GM12878 (cell line): Measurements from ENCODE around the gene MALSU1. TPM values are rescaled to one million over a fixed set of nuclear protein-coding genes. Genes with fewer than 3 reads are reported as not detected.

Experiments
- ATAC-seq: fragments of 200-7000 bp; cut with Tn5 transposase; 3 replicates; pipeline ENCODE4 v1.9.1; 2020; ENCODE audit warnings: mild to moderate bottlenecking, moderate library complexity
- BruUV-seq: library from RNA; stranded (reverse); fragments of 400-500 nt; replicated peaks from 2 replicates; lab custom pipeline; 2021; lab: Mats Ljungman, UMichigan
- CTCF ChIA-PET: fragments of 300-600 bp; sonication (Branson Sonifier 250); formaldehyde crosslinking; extraction: SDS; loops from one replicate; lab custom pipeline; 2021; ENCODE audit warnings: inconsistent platforms; lab: Yijun Ruan, JAX
- POLR2A ChIA-PET: fragments of 350-600 bp; formaldehyde crosslinking; extraction: SDS; loops from one replicate; lab custom pipeline; 2021; ENCODE audit warnings: inconsistent platforms; lab: Charles Lee
- RAD21 ChIA-PET: fragments of 300-600 bp; sonication (Branson Sonifier 250); formaldehyde crosslinking; loops from one replicate; lab custom pipeline; 2023; ENCODE audit warnings: antibody characterized with exemption; ENCODE audit not compliant: unreplicated experiment; lab: Charles Lee
- SMC1A ChIA-PET: fragments of 300-600 bp; sonication (Branson Sonifier 250); formaldehyde crosslinking; loops from one replicate; lab custom pipeline; 2023; ENCODE audit not compliant: unreplicated experiment, uncharacterized antibody; lab: Charles Lee
- DNase-seq: peaks from one replicate; pipeline ENCODE4 v3.0.0-alpha.2; 2011; ENCODE audit warnings: low read depth, low spot score
- FAIRE-seq: peaks from 3 replicates; lab custom pipeline; 2011; peaks lifted over from hg19 to GRCh38; lab: Jason Lieb, UNC
- H2AFZ ChIP-seq: 2 replicates; pipeline ENCODE4 v1.6.0; 2011; ENCODE audit warnings: low read depth, low read length, control low read depth; ENCODE audit not compliant: control insufficient read depth
- H3K27ac ChIP-seq: 2 replicates; pipeline ENCODE4 v1.5.1; 2011; ENCODE audit warnings: control low read depth; ENCODE audit not compliant: control insufficient read depth, insufficient read depth
- H3K27me3 ChIP-seq, 2 experiments: replicated peaks in 1 of 2; 2 replicates each; pipeline versions ENCODE4 v1.6.0 to v1.6.1; 2011; ENCODE audit warnings: low read length in 1 of 2; ENCODE audit not compliant: control insufficient read depth in 2 of 2, insufficient read depth in 2 of 2
- H3K36me3 ChIP-seq, 2 experiments: 2 replicates each; pipeline ENCODE4 v1.5.1; 2011; ENCODE audit warnings: low read length in 1 of 2; ENCODE audit not compliant: control insufficient read depth in 2 of 2, insufficient read depth in 2 of 2
- H3K4me1 ChIP-seq: 2 replicates; pipeline ENCODE4 v1.6.1; 2011; ENCODE audit warnings: mild to moderate bottlenecking, low read length, moderate library complexity, mixed read lengths; ENCODE audit not compliant: control insufficient read depth, insufficient read depth
- H3K4me2 ChIP-seq: 2 replicates; pipeline ENCODE4 v1.6.0; 2011; ENCODE audit warnings: control low read depth; ENCODE audit not compliant: control insufficient read depth, insufficient read depth
- H3K4me3 ChIP-seq: fragments of 200-600 bp; sonication (generic); 2 replicates; pipeline ENCODE4 v1.5.1; 2016
- H3K79me2 ChIP-seq: 2 replicates; pipeline ENCODE4 v1.6.0; 2011; ENCODE audit warnings: low read length; ENCODE audit not compliant: control insufficient read depth, insufficient read depth
- H3K9ac ChIP-seq: 2 replicates; pipeline ENCODE4 v1.8.0; 2011; ENCODE audit warnings: low read length, control low read depth, mixed read lengths; ENCODE audit not compliant: control insufficient read depth, insufficient read depth
- H3K9me3 ChIP-seq: replicated peaks from 3 replicates; pipeline ENCODE4 v1.5.1; 2011; ENCODE audit warnings: mild to moderate bottlenecking, low read length; ENCODE audit not compliant: control insufficient read depth, insufficient read depth
- H4K20me1 ChIP-seq: 2 replicates; pipeline ENCODE4 v1.6.0; 2011; ENCODE audit not compliant: control insufficient read depth, insufficient read depth
- CBFB ChIP-seq: IDR thresholded peaks from 2 replicates; pipeline ENCODE4 v1.6.1; 2016; ENCODE audit warnings: antibody characterized with exemption, low read depth
- CBX3 ChIP-seq: fragments of 200-600 bp; sonication (generic); IDR thresholded peaks from 2 replicates; pipeline ENCODE4 v1.6.1; 2016; ENCODE audit warnings: low read depth, borderline replicate concordance
- FOS ChIP-seq: IDR thresholded peaks from 3 replicates; pipeline ENCODE4 v1.6.1; 2011; ENCODE audit warnings: borderline replicate concordance; ENCODE audit not compliant: insufficient read length; ENCODE audit errors: extremely low read depth
- IRF4 ChIP-seq: IDR thresholded peaks from 2 replicates; pipeline ENCODE4 v1.6.1; 2011; ENCODE audit warnings: low read depth, low read length
- MEF2B ChIP-seq: fragments of 450-650 bp; IDR thresholded peaks from 2 replicates; pipeline ENCODE4 v1.6.1; 2018; ENCODE audit warnings: mild to moderate bottlenecking, moderate library complexity; ENCODE audit not compliant: partially characterized antibody, poor library complexity, severe bottlenecking
- PAX5 ChIP-seq: IDR thresholded peaks from 2 replicates; pipeline ENCODE4 v1.6.1; 2011; ENCODE audit warnings: low read depth, low read length, borderline replicate concordance
- SMARCA5 ChIP-seq: fragments of 450-650 bp; IDR thresholded peaks from 2 replicates; pipeline ENCODE4 v1.6.1; 2017; ENCODE audit warnings: mild to moderate bottlenecking
- STAT3 ChIP-seq: IDR thresholded peaks from 2 replicates; pipeline ENCODE4 v1.6.1; 2011; ENCODE audit warnings: low read depth, low read length, improper control_type of control experiment
- SUZ12 ChIP-seq: fragments of 200-600 bp; sonication (generic); IDR thresholded peaks from one replicate; pipeline ENCODE4 v1.6.1; 2018; ENCODE audit warnings: antibody characterized with exemption, mild to moderate bottlenecking; ENCODE audit not compliant: unreplicated experiment
- ZBED1 ChIP-seq: IDR thresholded peaks from 2 replicates; pipeline ENCODE4 v1.6.1; 2016; ENCODE audit warnings: borderline replicate concordance
- ZNF622 ChIP-seq: fragments of 450-650 bp; IDR thresholded peaks from 2 replicates; pipeline ENCODE4 v1.6.1; 2017; ENCODE audit warnings: mild to moderate bottlenecking, inconsistent platforms
- ZZZ3 ChIP-seq: IDR thresholded peaks from 2 replicates; pipeline ENCODE4 v1.6.1; 2011; ENCODE audit warnings: low read depth; ENCODE audit not compliant: control insufficient read depth, insufficient read length
- WGBS: methylation state at CpG from one replicate; pipeline ENCODE4 v1.1.6; 2016; ENCODE audit warnings: low lambda C conversion rate; ENCODE audit not compliant: insufficient replicate concordance, insufficient coverage; ENCODE audit errors: missing lambda C conversion rate; 5-methylcytosine and 5-hydroxymethylcytosine counted together
- in situ Hi-C: fragments of 300-500 bp; cut with MboI; formaldehyde crosslinking; loops from 9 replicates; pipeline ENCODE4 v1.14.3; 2018; ENCODE audit warnings: mixed read lengths
- intact Hi-C: fragments of 100-400 bp; cut with micrococcal nuclease; formaldehyde crosslinking; loops from one replicate; pipeline ENCODE4 v1.14.2; 2022; ENCODE audit not compliant: unreplicated experiment
- polyA plus RNA-seq, 11 experiments: library from polyadenylated mRNA; depleted of rRNA in 4 of 11; unstranded in 6 of 11; stranded (reverse) in 5 of 11; fragments of >200 nt; fragmentation: Nextera tagmentation in 4 of 11; fragmentation: Illumina TruSeq in 1 of 11; extraction: Ambion mirVana in 4 of 11; extraction: Trizol in 1 of 11; gene quantifications; 1 replicate in 1 of 11; 2 replicates in 10 of 11; pipeline versions ENCODE4 v1.2.1 to v1.2.3, GENCODE V29; 2011 to 2016; ENCODE audit warnings: inconsistent platforms in 2 of 11, missing spikeins in 2 of 11, low read depth in 1 of 11
- total RNA-seq, 4 experiments: library from RNA; depleted of rRNA in 3 of 4; stranded (reverse); fragments of >200 nt in 3 of 4; fragmentation: Illumina TruSeq in 1 of 4; extraction: Trizol in 1 of 4; gene quantifications; 2 replicates each; pipeline versions ENCODE4 v1.2.1 to v1.2.3, GENCODE V29; 2013 to 2021
- TF ChIP-seq, protein P1 (sequence below): fragments of 450-650 bp; IDR thresholded peaks from 2 replicates; pipeline ENCODE4 v1.6.1; 2017; ENCODE audit warnings: antibody characterized with exemption, mild to moderate bottlenecking, moderate library complexity

The MALSU1 gene
- total and polyA plus RNA-seq, 10 of the 15 experiments (the other 5 are each of a cell fraction or from before 2014, with no cell fraction given): 8.5 to 159 (median 73.7) TPM

DNA sequence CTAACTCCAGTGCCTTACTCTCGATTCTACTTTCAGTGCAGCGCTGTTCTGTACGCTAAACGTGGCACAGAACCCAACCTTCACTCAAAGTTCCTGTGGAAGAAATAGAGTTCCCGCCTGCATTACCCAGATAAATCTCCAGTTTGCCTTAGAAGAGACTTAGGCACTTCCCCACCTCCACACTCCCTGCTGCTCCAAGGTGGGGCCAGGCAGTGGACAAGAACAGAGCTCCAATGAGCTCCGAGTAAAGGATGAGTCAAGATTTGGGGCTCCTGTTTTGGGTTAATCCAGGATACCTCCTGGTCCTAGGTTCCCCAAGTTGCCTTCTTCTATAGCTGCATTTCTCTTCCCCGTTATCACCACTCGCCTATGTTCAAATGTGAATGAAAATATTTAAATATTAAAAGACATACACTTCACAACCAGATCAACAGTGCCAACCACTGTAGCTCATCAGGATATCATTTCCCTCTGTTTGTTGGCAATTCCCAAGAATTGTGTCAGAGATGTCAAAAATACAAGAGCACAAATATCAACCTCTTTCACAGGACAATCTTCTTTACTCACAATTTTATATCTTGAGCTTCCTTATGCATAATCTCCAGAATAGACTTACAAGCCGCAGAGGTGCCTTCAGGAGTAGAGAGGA, 48.0 kb downstream of the MALSU1 start:
- H3K36me3 ChIP-seq: peaks cover 2 to 19% of the 10 kb centered on the region in 2 experiments; a peak in 3 of 4 replicates
- POLR2A ChIA-PET: interaction anchor here (0.6 to 1.8 kb wide), 2 partner anchors 11 to 79 kb away, joined by 4 to 7 read pairs; no protein-coding TSS in a partner anchor
- ATAC-seq (no peak), FAIRE-seq (no peak), DNase-seq (no peak)
- CTCF ChIA-PET: interaction anchor here (0.8 to 5.9 kb wide), 9 partner anchors 11 to 193 kb away, joined by 3 to 29 read pairs (median 4); no protein-coding TSS in a partner anchor
- H3K4me2 ChIP-seq: 0 out of 2 replicates have a peak overlapping the region, but pooled peaks have one; percentile 50
- no peak for TF ChIP-seq FOS
- intact Hi-C loops: loop anchor here (10.0 kb wide), 1 partner anchor 162 kb away; the partner anchor contains the start of gene NUP42
- no TSS peak for BruUV-seq
- no peaks in the 10 kb centered on the region for H3K27me3 ChIP-seq
- no peak overlapping the region for H3K4me3 ChIP-seq
- H3K27ac ChIP-seq: peak overlapping the region; percentile 56
- H4K20me1 ChIP-seq: no peaks in the 10 kb centered on the region; the same call in 1 of the 2 replicates
- RAD21 ChIA-PET: interaction anchor here (1.0 to 3.3 kb wide), 2 partner anchors 11 to 199 kb away, joined by 3 to 14 read pairs; no protein-coding TSS in a partner anchor
- no peak overlapping the region for H3K9ac ChIP-seq
- in situ Hi-C loops: no loop called here
- 95% methylated on average over 9 of the region's 9 CpGs for WGBS
- no peaks in the 10 kb centered on the region for H3K9me3 ChIP-seq
- SMC1A ChIA-PET: interaction anchor here (0.9 to 2.7 kb wide), 9 partner anchors 9 to 197 kb away, joined by 3 to 13 read pairs (median 3); no protein-coding TSS in a partner anchor
- H2AFZ ChIP-seq: no peak overlapping the region
- no peaks in the 10 kb centered on the region; the same call in 1 of the 2 replicates for H3K79me2 ChIP-seq
- H3K4me1 ChIP-seq: peaks cover 13% of the 10 kb centered on the region

DNA sequence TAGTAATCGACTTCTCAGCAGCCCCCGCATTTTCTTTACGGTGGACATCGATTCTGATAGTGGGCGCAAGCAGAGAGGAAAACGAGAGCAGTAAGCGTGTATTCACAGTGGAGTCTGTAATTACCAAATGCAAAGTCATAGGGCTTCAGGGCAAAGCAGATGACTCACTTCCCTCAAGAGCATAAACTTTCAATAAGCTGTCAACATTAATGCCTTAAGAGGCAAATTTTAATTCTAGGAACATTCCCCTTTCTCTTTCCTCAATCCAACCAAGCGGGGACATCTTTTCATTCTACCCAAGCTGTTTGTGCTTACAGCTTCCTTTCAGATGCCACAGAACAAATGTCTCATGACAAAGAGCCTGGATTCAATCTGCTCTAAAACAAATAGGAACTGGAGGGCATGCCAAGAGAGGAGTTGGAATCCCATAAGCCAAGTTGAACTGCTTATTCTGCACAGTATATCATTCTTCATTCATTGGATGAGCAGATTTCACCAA, 48.6 kb downstream of the MALSU1 start:
- H4K20me1 ChIP-seq: no peaks in the 10 kb centered on the region; the same call in 1 of the 2 replicates
- H3K27ac ChIP-seq: no peak overlapping the region
- intact Hi-C loops: loop anchor here (10.0 kb wide), 1 partner anchor 163 kb away; the partner anchor contains the start of gene NUP42
- BruUV-seq: no TSS peak
- 0 out of 3 replicates have a peak, but pooled peaks have one; percentile 21 for ATAC-seq
- no peaks in the 10 kb centered on the region for H3K27me3 ChIP-seq
- H2AFZ ChIP-seq: no peak overlapping the region
- H3K9ac ChIP-seq: no peak overlapping the region
- H3K9me3 ChIP-seq: no peaks in the 10 kb centered on the region
- ChIA-PET RAD21 (interaction anchor here (1.0 to 3.3 kb wide), 2 partner anchors 10 to 199 kb away, joined by 3 to 14 read pairs; no protein-coding TSS in a partner anchor), SMC1A (interaction anchor here (0.9 to 2.7 kb wide), 9 partner anchors 8 to 196 kb away, joined by 3 to 13 read pairs (median 3); no protein-coding TSS in a partner anchor), CTCF (interaction anchor here (0.8 to 5.9 kb wide), 9 partner anchors 10 to 192 kb away, joined by 3 to 29 read pairs (median 4); no protein-coding TSS in a partner anchor), POLR2A (interaction anchor here (0.6 kb wide), 1 partner anchor 78 kb away, joined by 7 read pairs; no protein-coding TSS in a partner anchor)
- no peak for DNase-seq
- in situ Hi-C loops: no loop called here
- H3K4me2 ChIP-seq: no peak overlapping the region
- no peak for FAIRE-seq
- H3K36me3 ChIP-seq: peaks cover 2 to 19% of the 10 kb centered on the region in 2 experiments; a peak in 3 of 4 replicates
- H3K4me3 ChIP-seq: no peak overlapping the region
- WGBS: 58% methylated on average over 8 of the region's 8 CpGs
- no peaks in the 10 kb centered on the region; the same call in 1 of the 2 replicates for H3K79me2 ChIP-seq
- H3K4me1 ChIP-seq: peaks cover 19% of the 10 kb centered on the region
- TF ChIP-seq STAT3 (no peak), IRF4 (no peak), CBX3 (no peak), SMARCA5 (no peak), ZNF622 (no peak), PAX5 (no peak), ZZZ3 (no peak), ZBED1 (no peak), CBFB (no peak), SUZ12 (no peak), MEF2B (no peak)
- TF ChIP-seq, protein P1, sequence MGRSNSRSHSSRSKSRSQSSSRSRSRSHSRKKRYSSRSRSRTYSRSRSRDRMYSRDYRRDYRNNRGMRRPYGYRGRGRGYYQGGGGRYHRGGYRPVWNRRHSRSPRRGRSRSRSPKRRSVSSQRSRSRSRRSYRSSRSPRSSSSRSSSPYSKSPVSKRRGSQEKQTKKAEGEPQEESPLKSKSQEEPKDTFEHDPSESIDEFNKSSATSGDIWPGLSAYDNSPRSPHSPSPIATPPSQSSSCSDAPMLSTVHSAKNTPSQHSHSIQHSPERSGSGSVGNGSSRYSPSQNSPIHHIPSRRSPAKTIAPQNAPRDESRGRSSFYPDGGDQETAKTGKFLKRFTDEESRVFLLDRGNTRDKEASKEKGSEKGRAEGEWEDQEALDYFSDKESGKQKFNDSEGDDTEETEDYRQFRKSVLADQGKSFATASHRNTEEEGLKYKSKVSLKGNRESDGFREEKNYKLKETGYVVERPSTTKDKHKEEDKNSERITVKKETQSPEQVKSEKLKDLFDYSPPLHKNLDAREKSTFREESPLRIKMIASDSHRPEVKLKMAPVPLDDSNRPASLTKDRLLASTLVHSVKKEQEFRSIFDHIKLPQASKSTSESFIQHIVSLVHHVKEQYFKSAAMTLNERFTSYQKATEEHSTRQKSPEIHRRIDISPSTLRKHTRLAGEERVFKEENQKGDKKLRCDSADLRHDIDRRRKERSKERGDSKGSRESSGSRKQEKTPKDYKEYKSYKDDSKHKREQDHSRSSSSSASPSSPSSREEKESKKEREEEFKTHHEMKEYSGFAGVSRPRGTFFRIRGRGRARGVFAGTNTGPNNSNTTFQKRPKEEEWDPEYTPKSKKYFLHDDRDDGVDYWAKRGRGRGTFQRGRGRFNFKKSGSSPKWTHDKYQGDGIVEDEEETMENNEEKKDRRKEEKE: no peak
